ENCODE measurements around the gene KDM1A.
"Not testable (repeated sequence)": the region's sequence is repeated elsewhere in the genome, so short reads cannot be mapped to it uniquely, and the experiment has no call there.

The KDM1A gene

DNA sequence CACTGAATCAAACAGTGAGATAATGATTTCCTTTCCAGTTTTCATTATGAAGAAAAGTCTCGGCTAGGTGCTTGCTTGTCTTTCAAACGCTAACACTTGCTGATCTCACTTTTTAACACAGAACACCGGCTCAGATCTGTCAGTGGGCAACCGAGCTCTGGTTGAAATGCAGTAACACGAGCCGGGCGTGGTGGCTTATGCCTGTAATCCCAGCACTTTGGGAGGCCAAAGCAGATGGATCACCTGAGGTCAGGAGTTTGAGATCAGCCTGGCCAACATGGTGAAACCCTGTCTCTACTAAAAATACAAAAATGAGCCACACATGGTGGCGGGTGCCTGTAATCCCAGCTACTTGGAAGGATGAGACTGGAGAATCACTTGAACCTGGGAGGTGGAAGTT, 9.2 kb upstream of the KDM1A start:
- not testable (repeated sequence) for FAIRE-seq

GRCh38 chr1:23013657-23014056, 5.6 kb upstream of the KDM1A start:
- FAIRE-seq (no peak), DNase-seq (ENCODE audit: insufficient read length, low spot score) (no peak)

More for the DNA sequence above, 9.2 kb upstream of the KDM1A start:
- DNase-seq (ENCODE audit: insufficient read length, low spot score), result not testable (repeated sequence)

DNA sequence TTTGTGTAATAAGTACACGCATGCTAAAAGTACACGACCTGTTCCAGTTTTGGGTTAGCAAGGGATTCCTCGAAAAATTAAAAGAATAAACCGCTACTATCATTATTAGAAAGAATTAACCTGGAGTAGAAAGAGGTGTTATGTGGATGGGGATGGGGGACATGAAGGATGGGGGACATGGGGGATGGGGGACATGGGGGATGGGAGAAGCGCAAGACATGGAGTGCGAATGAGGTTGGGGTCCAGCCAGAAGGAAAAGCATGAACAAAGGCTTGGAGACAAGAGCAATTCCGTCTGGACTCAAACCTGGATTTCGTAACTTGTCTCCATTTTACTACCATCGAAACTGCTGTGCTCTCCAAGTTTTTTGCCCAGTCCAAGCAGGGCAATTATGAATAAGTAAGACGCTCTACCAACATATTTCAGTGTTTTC, 591 bp upstream of the KDM1A start:
- FAIRE-seq, result no peak
- no peak for DNase-seq (ENCODE audit: insufficient read length, low spot score)

GRCh38 chr1:23019863-23020625, 776 bp downstream of the KDM1A start:
- DNase-seq (ENCODE audit: insufficient read length, low spot score) (peak; percentile 28), FAIRE-seq (peak; percentile 76)

GRCh38 chr1:23020706-23021405, 1.6 kb downstream of the KDM1A start:
- no peak for DNase-seq (ENCODE audit: insufficient read length, low spot score)
- no peak for FAIRE-seq

- DNase-seq (ENCODE audit: insufficient read length, low spot score) (no peak), FAIRE-seq (no peak)
Measured at GRCh38 chr1:23021834-23022233, 2.6 kb downstream of the KDM1A start.

DNA sequence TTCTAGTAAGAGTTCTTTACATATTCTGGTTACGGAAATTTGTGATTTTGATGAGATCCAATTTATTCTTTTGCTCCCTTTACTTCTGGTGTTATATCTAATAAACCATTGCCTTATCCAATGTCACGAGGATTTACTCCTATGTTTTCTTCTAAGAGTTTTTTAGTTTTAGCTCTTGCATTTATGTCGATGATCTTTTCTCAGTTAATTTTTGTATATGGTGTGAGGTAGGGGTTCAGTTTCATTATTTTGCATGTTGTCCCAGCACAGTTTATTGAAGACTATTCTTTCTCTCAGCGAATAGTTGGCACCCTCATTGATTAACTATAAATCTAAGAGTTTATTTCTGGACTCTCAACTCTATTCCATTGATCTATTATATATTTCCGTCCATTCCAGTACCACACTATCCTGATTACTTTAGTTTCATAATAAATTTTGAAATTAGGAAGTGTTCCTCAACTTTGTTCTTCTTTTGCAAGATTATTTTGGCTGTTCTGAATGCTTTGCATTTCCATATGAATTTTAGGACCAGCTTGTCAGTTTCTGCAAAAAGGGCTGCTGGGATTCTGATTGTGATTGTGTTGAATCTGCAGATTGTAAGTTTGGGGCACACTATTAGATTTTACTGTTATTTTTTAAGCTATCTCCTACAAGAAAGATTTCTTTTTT, 4.0 kb downstream of the KDM1A start:
- DNase-seq (ENCODE audit: insufficient read length, low spot score) (no peak), FAIRE-seq (no peak)

DNA sequence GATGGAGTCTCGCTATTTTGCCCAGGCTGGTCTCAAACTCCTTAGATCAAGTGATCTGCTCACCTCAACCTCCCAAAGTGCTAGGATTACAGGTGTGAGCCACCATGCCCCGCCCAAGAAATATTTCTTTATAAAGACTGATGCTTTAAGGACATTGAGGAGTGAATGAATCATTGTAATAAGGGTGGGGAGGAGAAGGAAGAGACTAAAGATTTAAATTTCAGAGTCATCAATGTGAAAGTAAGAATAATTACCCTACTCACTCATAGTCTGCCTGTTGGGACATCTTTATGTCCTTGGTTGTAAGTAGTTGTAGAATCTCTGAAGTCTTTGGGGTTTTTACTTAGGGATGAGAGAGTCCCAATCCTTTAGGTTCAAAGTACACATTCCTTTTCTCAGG, 7.3 kb downstream of the KDM1A start:
- FAIRE-seq, result no peak

GRCh38 chr1:23027352-23027907, 8.2 kb downstream of the KDM1A start:
- FAIRE-seq (no peak), DNase-seq (ENCODE audit: insufficient read length, low spot score) (no peak)

More for the DNA sequence above, 7.3 kb downstream of the KDM1A start:
- no peak for DNase-seq (ENCODE audit: insufficient read length, low spot score)

GRCh38 chr1:23029337-23029736, 10.1 kb downstream of the KDM1A start:
- FAIRE-seq (no peak), DNase-seq (ENCODE audit: insufficient read length, low spot score) (no peak)

DNA sequence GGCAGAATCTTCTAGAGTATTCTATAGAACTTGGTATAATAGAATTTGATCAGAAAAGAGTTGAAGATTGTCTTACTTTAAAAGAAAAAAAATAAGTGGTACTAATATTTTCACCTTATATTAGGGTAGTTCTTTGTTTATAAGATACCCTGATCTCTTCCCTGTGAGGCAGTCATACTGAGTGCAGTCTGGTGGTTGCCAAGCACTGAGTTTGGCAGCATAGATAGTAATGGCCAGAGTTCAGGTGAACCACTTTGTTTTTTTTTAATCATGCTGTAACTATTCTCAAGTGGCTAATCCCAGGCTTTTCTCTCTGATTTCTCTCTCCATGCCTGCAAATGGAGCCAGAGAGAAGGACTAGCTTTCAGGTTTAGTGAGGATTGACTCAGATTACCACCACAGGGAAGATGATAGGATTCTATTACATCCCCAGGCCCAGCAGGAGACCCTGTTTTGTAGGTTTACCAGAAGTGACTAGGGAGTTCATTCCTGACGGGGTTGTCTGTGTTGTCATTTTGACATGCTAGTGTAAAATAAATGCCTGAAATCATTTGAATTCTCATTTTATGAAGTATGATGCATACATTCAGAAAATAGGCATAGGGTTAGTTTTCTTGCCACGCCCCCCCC, 16.7 kb downstream of the KDM1A start:
- no peak for FAIRE-seq
- DNase-seq (ENCODE audit: insufficient read length, low spot score), result no peak

DNA sequence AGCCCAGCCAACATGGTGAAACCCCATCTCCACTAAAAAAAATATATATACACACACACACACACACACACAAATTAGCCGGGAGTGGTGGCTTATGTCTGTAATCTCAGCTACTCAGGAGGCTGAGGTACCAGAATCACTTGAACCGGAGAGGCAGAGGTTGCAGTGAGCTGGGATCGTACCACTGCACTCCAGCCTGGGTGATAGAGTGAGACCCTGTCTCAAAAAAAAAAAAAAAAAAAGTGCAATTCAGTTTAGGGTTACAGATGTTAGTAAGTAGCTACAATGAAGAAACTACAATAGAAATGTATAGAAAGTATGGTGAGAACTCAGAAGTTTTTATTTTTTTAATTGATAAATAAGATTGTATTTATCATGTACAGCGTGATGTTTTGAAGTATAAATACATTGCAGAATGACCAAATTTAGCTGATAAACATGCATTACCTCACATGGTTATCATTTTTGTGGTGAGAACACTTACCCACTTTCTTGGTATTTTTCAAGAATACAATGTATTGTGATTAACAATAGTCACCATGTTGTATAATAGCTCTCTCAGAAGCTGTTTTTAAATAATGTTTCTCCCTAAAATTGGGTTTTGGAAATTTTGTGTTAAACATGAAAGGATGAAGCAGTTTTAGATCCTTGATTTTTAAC, 17.9 kb downstream of the KDM1A start:
- DNase-seq (ENCODE audit: insufficient read length, low spot score) (no peak), FAIRE-seq (no peak)

- DNase-seq (ENCODE audit: insufficient read length, low spot score) (no peak), FAIRE-seq (no peak)
Measured at GRCh38 chr1:23039308-23039826, 20.1 kb downstream of the KDM1A start.

- FAIRE-seq (no peak), DNase-seq (ENCODE audit: insufficient read length, low spot score) (no peak)
Measured at GRCh38 chr1:23040509-23040908, 21.2 kb downstream of the KDM1A start.

GRCh38 chr1:23044035-23044434, 24.8 kb downstream of the KDM1A start:
- FAIRE-seq (no peak), DNase-seq (ENCODE audit: insufficient read length, low spot score) (no peak)

- FAIRE-seq, result no peak
- DNase-seq (ENCODE audit: insufficient read length, low spot score), result no peak
Measured at GRCh38 chr1:23050201-23050600, 30.9 kb downstream of the KDM1A start.

DNA sequence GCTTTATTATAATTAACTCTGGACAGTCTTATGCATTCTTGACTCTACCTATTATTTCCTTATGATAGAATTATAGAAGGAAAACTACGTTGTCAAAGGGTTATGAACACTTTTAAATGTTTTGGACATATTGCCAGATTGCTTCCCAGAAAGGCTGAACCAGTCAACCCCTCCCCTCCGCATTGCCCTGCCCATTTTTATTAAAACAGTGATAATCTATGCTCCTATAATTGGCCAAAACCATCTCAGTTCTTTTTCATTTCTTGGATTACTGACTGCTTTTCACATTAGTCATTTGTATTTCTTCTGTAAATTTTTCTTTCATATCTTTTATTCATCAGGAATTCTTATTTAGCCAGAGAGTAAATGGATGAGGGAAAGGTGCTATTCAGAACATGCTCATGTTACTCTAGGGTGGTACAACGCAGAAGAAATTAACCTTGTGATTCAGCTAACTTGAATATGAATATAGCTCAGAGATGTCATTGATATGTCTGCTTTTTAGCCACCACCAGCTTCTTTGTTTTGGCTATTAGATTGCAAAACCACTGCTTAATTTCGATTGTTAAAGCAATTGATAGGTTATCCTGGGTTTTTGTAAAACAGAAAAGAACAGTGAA, 32.1 kb downstream of the KDM1A start:
- no peak for DNase-seq (ENCODE audit: insufficient read length, low spot score)
- FAIRE-seq, result no peak

DNA sequence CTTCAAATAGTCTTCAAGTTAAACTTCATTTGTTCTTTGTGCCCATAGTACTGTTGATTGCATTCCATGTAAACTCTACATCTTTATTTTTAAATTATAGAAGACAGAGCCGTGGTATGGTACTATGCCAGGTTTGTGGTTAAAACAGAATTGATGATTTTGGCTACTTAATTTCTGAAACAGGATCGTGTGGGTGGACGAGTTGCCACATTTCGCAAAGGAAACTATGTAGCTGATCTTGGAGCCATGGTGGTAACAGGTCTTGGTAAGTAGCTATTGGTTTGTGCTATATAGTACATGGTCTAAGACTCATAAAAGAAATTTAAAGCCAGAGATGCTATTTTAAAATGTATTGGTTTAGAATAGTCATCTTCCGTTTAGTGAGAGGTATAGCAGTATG, 38.0 kb downstream of the KDM1A start:
- no peak for FAIRE-seq
- DNase-seq (ENCODE audit: insufficient read length, low spot score), result no peak

DNA sequence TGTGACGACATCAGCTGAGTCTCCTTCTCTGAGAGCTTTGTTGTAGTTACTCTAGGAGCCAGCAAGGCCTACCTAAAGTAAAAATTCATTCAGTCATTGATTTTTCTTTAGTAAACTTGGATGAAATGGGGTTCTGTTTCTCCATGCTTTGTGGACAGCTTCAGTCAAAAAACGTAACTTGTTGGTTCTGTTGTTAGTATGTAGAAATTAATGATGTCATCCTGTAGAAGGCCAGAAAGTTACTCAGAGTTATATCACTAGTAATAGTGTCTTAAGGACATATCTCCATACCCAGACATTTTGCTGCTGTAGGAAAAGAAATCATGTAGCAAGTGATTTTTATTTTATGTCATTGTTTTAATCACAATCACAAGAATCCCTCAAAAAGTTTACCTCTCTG, 43.0 kb downstream of the KDM1A start:
- no peak for DNase-seq (ENCODE audit: insufficient read length, low spot score)
- peak; percentile 70 for FAIRE-seq

DNA sequence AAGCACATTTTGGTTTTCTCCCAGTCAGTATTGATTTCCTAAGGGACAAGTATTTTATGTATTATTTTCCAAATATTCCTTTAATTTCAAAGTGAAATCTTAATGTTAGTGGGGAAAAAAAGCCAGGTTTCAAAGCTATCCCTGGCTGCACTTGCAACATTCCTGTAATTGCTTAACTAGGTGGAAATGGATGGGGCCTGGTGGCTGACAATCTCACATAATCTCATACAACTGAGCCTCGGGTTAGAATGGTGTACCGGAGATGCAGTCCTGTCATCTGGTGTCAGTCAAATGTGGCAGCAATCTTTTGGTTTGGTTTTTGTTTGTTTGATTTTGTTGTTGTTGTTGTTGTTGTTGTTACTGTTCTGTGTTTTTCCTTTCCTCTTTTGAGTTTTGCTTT, 46.1 kb downstream of the KDM1A start:
- FAIRE-seq, result no peak
- DNase-seq (ENCODE audit: insufficient read length, low spot score), result no peak
